ENCODE data around the gene SIAH3.

SIAH3 gene

GRCh38 chr13:45895881-45896280, 44.3 kb upstream of the SIAH3 start:
- TF ChIP-seq MAX (IDR thresholded peaks at IDR 0.05): no peak
- TF ChIP-seq RAD21 (IDR thresholded peaks at IDR 0.05; ENCODE audit: low read depth): no peak
- TF ChIP-seq YY1 (IDR thresholded peaks at IDR 0.05; ENCODE audit: low read depth): no peak
- TF ChIP-seq ZBTB7A (IDR thresholded peaks at IDR 0.05; ENCODE audit: low read depth): no peak
- no peak for TF ChIP-seq TAF1 (IDR thresholded peaks at IDR 0.05; ENCODE audit: low read depth)
- no peak for TF ChIP-seq TCF12 (IDR thresholded peaks at IDR 0.05; ENCODE audit: low read depth)
- TF ChIP-seq FOXM1 (IDR thresholded peaks at IDR 0.05; ENCODE audit: borderline replicate concordance, low read depth): no peak
- TF ChIP-seq CEBPB (IDR thresholded peaks at IDR 0.05): no peak
- TF ChIP-seq EP300 (IDR thresholded peaks at IDR 0.05; ENCODE audit: borderline replicate concordance): no peak
- TF ChIP-seq NFIC (IDR thresholded peaks at IDR 0.05): no peak
- TF ChIP-seq CREB1 (IDR thresholded peaks at IDR 0.05; ENCODE audit: low read depth): no peak
- no peak for TF ChIP-seq EGR1 (IDR thresholded peaks at IDR 0.05)
- no peak for TF ChIP-seq REST (IDR thresholded peaks at IDR 0.05; ENCODE audit: low read depth)
- no peak for TF ChIP-seq TEAD4 (IDR thresholded peaks at IDR 0.05)
- no peak for TF ChIP-seq USF1 (IDR thresholded peaks at IDR 0.05)

GRCh38 chr13:45892513-45892912, 41.0 kb upstream of the SIAH3 start:
- TF ChIP-seq EP300 (IDR thresholded peaks at IDR 0.05; ENCODE audit: borderline replicate concordance) (no peak), EGR1 (IDR thresholded peaks at IDR 0.05) (no peak), YY1 (IDR thresholded peaks at IDR 0.05; ENCODE audit: low read depth) (no peak), MAX (IDR thresholded peaks at IDR 0.05) (no peak), FOXM1 (IDR thresholded peaks at IDR 0.05; ENCODE audit: borderline replicate concordance, low read depth) (no peak), ZBTB7A (IDR thresholded peaks at IDR 0.05; ENCODE audit: low read depth) (no peak), TEAD4 (IDR thresholded peaks at IDR 0.05) (no peak), TCF12 (IDR thresholded peaks at IDR 0.05; ENCODE audit: low read depth) (no peak), TAF1 (IDR thresholded peaks at IDR 0.05; ENCODE audit: low read depth) (no peak), RAD21 (IDR thresholded peaks at IDR 0.05; ENCODE audit: low read depth) (no peak), USF1 (IDR thresholded peaks at IDR 0.05) (no peak), CREB1 (IDR thresholded peaks at IDR 0.05; ENCODE audit: low read depth) (no peak), NFIC (IDR thresholded peaks at IDR 0.05) (no peak), REST (IDR thresholded peaks at IDR 0.05; ENCODE audit: low read depth) (no peak), CEBPB (IDR thresholded peaks at IDR 0.05) (no peak)

GRCh38 chr13:45889590-45890243, 38.2 kb upstream of the SIAH3 start:
- TF ChIP-seq TCF12 (IDR thresholded peaks at IDR 0.05; ENCODE audit: low read depth): no peak
- no peak for TF ChIP-seq USF1 (IDR thresholded peaks at IDR 0.05)
- no peak for TF ChIP-seq CEBPB (IDR thresholded peaks at IDR 0.05)

- TF ChIP-seq TAF1 (IDR thresholded peaks at IDR 0.05; ENCODE audit: low read depth): no peak
- no peak for TF ChIP-seq FOXM1 (IDR thresholded peaks at IDR 0.05; ENCODE audit: borderline replicate concordance, low read depth)
- no peak for TF ChIP-seq MAX (IDR thresholded peaks at IDR 0.05)
- no peak for TF ChIP-seq NFIC (IDR thresholded peaks at IDR 0.05)
- TF ChIP-seq EGR1 (IDR thresholded peaks at IDR 0.05): no peak
These were observed 34.9 kb upstream of the SIAH3 start for GRCh38 chr13:45886466-45886865.

- TF ChIP-seq TAF1 (IDR thresholded peaks at IDR 0.05; ENCODE audit: low read depth): no peak
- TF ChIP-seq FOXM1 (IDR thresholded peaks at IDR 0.05; ENCODE audit: borderline replicate concordance, low read depth): no peak
- no peak for TF ChIP-seq CEBPB (IDR thresholded peaks at IDR 0.05)
- TF ChIP-seq RAD21 (IDR thresholded peaks at IDR 0.05; ENCODE audit: low read depth): no peak
- no peak for TF ChIP-seq EGR1 (IDR thresholded peaks at IDR 0.05)
- no peak for TF ChIP-seq REST (IDR thresholded peaks at IDR 0.05; ENCODE audit: low read depth)
- TF ChIP-seq TCF12 (IDR thresholded peaks at IDR 0.05; ENCODE audit: low read depth): no peak
- no peak for TF ChIP-seq YY1 (IDR thresholded peaks at IDR 0.05; ENCODE audit: low read depth)
- no peak for TF ChIP-seq TEAD4 (IDR thresholded peaks at IDR 0.05)
- TF ChIP-seq MAX (IDR thresholded peaks at IDR 0.05): no peak
- TF ChIP-seq USF1 (IDR thresholded peaks at IDR 0.05): no peak
- no peak for TF ChIP-seq CREB1 (IDR thresholded peaks at IDR 0.05; ENCODE audit: low read depth)
These were observed 33.6 kb upstream of the SIAH3 start for GRCh38 chr13:45885194-45885593.
